GM18951 (cell line): Measurements from ENCODE around the gene CARD10.

Experiments
- POLR2A ChIP-seq: IDR thresholded peaks from 4 replicates; pipeline ENCODE4 v1.6.1; 2011; ENCODE audit warnings: mild to moderate bottlenecking; ENCODE audit not compliant: insufficient read length, insufficient read depth; ENCODE audit errors: extremely low read depth
- in situ Hi-C: fragments of 300-500 bp; cut with MboI; formaldehyde crosslinking; loops from one replicate; pipeline ENCODE4 v1.12.0; 2022; ENCODE audit warnings: low sequenced_read_pairs, mixed read lengths, inconsistent platforms; ENCODE audit not compliant: unreplicated experiment

The CARD10 gene

DNA sequence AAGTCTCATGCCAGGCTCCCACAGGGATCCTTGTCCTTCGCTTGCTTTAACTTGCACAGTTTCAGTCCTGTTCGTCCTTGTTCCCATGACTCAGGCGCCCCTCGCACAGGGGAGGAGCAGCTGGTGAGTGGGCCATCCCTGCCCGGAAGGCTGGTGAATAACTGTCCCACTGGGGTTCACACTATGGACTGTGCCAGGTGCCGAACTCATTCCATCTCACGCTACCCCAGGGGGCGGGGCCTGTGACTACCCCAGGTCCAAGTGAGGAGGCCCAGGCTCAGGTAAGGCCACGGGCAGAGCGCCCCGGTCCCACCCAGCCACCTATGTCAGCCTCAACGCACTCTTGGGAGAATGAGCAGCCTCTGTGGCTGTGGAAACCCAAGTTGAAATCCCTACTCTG, 7.2 kb upstream of the CARD10 start:
- in situ Hi-C loops = no loop called here
- no peak for TF ChIP-seq POLR2A

DNA sequence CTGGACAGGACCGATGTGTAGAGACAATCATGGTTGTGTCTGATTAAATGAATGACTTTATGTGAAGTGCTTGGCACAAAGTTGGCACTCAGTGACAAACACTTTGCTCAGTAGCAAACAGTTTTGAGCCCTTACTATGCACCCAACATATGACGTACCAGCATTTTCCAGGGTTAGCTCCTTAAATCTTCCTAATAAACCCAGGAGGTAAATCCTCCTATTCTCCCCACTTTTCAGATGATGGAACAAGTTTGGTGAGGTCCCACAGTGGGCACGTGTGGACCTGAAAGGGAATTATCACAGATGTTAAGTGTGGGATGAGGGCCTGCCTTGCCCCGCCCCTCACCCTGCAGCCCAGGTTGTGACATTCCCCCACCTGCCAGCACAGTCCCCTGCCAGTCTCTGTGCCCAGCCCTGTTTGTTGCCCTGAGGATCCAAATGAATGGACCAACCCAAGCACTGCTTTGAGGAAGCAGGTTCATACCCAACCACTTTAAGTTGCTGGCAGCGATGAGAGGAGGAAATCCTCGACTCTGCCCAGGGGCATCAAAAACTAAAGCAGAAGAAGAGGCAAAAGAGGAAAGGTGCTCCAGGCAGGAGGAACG, 6.6 kb upstream of the CARD10 start:
- in situ Hi-C loops = no loop called here
- no peak for TF ChIP-seq POLR2A

- no peak for TF ChIP-seq POLR2A
- in situ Hi-C loops = no loop called here
These were observed 6.0 kb upstream of the CARD10 start for GRCh38 chr22:37525073-37525745.

DNA sequence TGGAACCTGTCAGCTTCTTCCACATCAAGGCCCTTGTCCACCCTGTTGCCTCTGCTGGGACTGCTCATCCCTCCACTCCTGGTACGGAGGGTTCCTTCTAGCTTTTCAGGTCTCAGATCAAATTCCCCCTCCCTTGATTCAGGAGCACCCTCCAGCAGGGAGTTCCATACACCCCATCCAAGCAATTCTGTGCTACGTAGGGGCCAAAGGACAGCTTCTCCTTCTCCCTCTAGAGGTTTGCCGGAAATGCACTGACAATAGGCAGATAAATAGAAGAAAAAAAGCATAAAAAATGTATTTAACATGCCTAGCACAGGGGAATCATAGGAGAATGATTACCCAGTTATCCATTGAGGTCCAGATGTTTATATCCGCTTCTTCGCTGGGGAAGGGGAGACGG, 3.3 kb upstream of the CARD10 start:
- TF ChIP-seq POLR2A = no peak
- in situ Hi-C loops = no loop called here

- in situ Hi-C loops = no loop called here
- TF ChIP-seq POLR2A = no peak
These were observed 2.1 kb upstream of the CARD10 start for GRCh38 chr22:37521236-37521739.

DNA sequence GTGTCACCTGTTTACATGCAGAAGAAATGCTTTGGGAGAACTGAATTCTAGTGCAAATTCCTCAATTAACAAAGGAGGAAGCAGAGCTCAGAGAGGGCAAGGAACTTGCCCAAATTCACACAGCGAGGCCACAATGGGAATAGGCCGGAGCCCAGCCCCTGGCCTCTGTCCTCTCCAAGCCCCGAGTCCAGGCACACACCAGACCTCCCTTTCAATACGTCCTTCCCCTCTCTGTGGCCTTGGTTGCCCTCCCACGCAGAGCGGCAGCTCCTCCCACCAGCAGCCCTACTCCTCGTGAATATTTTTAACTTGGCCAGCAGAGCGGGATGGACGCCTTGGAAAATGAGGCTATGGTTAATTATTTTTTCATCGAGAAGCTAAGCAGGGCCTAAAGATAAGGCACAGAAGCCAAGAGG, 1.6 kb upstream of the CARD10 start:
- no peak for TF ChIP-seq POLR2A
- in situ Hi-C loops = no loop called here

DNA sequence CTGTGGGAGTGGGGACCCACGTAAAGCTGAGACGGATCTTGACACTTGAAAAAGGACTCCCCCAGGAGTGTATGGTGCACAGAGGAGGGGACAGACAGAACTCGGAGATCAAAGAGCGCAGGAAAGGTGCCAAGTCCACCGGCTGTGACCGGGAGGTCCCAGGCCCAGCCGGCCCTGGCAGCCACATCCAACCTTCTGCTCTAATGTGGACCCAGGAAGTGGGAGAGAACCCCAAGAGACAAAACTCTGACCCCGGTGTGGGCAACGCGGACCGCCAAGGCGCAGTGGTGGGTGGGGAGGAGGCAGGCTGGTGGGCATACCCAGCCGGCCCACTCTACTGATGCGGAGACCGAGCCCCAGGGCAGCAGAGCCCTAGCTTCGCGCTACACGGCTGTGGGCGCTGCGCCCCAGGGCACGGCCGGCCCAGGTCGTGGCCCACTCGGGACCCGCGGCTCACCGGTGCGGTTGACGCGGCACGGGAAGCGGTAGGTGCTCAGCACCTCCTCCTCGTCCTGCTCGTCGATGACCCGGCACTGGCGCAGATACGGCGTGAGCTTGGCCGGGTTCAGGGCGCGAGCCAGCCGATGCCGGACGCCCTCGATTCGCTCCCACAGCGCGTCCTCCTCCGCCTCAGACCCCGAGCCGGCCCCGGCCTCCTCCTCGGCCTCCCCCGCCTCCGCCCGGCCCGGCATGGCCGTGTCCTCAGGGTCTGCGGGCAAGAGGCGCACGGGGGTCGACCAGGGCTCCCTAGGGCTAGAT, 527 bp downstream of the CARD10 start:
- TF ChIP-seq POLR2A = no peak
- in situ Hi-C loops = no loop called here

GRCh38 chr22:37517826-37518450, 1.3 kb downstream of the CARD10 start:
- no peak for TF ChIP-seq POLR2A
- in situ Hi-C loops = no loop called here

DNA sequence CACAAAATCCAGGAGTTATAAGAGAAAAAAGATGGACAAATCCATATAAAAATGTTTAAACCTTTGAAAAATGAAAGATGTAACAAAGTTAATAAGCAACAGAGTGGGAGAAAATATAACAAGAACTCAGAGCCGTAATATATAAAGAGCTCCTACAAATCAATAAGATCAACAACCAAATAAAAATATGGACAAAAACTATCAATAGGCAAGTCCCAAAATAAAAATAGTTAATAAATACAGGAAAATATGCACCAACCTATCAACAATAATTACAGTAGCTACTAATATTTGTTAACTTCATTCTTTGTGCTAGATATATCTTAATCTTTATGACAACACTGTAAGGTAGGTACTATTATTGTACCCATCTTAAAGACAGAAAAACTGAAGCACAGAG, 2.8 kb downstream of the CARD10 start:
- TF ChIP-seq POLR2A = no peak
- in situ Hi-C loops = no loop called here

DNA sequence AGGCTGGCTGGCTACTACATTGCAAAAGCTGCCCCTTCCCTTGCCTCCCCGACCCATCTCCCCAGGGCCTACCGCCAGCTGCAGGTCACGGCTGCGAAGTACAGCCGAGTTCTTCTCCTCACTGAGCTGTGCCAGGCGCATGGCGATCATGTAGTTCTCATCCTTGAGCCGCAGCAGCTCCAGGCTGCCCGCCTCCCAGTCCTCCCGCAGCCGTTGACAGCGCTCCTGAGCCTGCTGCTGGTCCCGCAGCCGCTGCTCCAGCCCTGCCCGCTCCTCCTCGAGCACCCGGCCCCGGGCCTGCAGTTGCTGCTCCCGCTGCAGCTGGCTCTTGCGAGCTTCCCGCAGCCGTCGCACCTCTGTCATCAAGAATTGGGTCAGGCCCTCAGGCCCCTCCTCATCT, 3.3 kb downstream of the CARD10 start:
- no peak for TF ChIP-seq POLR2A
- in situ Hi-C loops = no loop called here

DNA sequence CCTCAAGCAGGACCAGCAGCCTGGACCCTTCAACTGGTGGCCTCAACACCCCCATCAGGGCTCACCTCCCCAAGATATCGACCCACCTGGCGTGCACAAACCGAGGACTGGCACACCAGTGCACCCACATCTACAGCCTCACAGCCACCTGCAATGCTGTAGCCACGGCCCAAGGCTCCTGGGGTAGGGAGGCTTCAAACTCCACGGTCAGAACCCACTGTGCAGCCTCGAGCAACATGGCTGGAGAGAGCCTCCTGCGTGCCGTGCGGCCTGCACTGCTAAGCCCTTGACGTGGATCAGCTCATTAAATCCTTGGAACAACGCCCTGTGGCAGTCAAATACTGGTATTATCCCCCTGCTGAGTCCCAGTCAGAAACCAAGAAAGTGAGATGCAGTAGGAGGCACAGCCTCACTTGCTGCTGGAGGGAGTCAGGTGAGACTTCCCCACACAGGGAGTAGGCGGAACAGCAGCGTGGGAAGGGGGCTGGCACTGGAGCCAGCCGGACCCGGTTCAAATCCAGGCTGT, 4.6 kb downstream of the CARD10 start:
- no peak for TF ChIP-seq POLR2A
- in situ Hi-C loops = no loop called here

DNA sequence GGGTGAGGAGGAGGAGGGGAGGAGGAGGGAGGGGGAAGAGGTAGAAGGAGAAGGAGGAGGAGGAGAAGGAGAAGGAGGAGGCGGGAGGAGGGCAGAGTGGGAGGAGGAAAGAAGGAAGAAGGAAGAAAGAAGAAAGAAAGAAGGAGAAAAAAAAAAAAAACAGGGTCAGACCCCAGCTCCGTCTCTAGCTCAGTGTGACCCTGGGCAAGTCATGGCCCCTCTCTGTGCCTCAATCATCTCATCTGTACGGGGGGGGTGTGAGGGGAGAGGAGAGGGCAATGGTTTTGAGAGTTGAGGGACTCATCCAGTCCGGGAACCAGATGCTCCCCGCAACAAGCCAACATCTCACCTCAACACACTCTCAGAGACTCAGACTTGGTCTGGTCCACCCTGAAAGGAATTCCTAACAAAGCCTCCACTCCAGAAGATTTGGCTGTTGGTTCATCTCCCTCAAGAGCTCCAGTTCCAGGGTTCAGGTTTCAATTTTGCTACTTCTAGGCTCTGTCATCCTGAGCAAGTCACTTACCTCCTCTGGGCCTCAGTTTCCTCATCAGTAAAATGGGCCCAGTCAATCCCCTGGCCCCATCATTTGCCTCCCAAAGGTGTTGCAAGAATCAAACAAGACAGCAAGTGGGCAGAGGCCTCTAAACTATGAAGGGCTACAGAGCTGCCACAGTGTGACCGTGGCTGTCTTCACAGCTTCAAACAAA, 7.7 kb downstream of the CARD10 start:
- in situ Hi-C loops = no loop called here
- TF ChIP-seq POLR2A = no peak

- in situ Hi-C loops = no loop called here
- no peak for TF ChIP-seq POLR2A
These were observed 9.1 kb downstream of the CARD10 start for GRCh38 chr22:37510091-37510490.
